B cell (primary cell): ENCODE data around the gene C5orf15.

Experiments
- EZH2 ChIP-seq: IDR thresholded peaks from 2 replicates; pipeline ENCODE4 v1.6.1; 2012; ENCODE audit warnings: borderline replicate concordance, low read depth, mild to moderate bottlenecking, moderate library complexity, low read length; ENCODE audit not compliant: insufficient read depth, poor library complexity, severe bottlenecking
- TF ChIP-seq, protein P1 (sequence below): fragments of 200-600 bp; IDR thresholded peaks from one replicate; pipeline ENCODE4 v1.8.0; 2022; ENCODE audit warnings: antibody characterized with exemption, mild to moderate bottlenecking

DNA sequence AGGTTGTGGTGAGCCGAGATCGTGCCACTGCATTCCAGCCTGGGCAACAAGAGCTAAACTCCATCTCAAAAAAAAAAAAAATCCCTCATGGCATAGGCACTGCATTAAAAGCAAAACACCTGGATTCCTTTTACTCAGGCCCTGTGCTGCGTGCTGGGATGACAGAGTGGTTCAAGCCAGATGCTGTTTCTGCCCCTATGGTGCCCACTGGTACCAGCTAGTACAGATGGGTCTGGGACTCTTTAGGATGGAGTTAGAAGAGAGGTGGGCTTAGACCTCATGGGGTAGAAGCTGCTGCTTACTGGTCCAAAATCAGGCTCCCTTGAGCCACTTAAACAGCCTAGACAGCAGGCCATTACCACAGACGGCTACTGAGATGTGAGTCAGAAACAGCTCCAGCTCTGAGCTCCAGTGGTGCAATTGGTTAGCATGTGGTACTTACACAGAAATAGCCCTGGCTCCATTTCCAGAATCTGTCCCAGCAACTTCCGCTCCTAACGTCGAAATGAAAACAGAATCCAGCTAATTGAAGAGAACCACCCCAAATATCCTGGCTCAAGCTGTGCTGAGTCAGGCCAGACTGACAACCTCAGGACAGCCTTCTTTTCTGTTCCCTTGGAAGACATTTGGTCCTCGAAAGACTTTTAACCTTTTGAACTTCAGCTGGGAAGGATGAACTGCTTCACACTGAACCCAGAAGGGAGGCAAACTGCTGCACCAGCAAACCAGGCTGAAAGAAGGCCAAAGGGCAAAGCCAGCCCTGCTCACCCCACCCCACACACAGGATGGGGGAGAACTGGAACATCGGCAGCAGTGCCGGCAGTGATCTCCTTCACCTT lies 15.5 kb downstream of the C5orf15 start:
- TF ChIP-seq, protein P1, sequence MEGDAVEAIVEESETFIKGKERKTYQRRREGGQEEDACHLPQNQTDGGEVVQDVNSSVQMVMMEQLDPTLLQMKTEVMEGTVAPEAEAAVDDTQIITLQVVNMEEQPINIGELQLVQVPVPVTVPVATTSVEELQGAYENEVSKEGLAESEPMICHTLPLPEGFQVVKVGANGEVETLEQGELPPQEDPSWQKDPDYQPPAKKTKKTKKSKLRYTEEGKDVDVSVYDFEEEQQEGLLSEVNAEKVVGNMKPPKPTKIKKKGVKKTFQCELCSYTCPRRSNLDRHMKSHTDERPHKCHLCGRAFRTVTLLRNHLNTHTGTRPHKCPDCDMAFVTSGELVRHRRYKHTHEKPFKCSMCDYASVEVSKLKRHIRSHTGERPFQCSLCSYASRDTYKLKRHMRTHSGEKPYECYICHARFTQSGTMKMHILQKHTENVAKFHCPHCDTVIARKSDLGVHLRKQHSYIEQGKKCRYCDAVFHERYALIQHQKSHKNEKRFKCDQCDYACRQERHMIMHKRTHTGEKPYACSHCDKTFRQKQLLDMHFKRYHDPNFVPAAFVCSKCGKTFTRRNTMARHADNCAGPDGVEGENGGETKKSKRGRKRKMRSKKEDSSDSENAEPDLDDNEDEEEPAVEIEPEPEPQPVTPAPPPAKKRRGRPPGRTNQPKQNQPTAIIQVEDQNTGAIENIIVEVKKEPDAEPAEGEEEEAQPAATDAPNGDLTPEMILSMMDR, result no peak
- no peak for TF ChIP-seq EZH2
